T-cell (primary cell): ENCODE results near the gene GPR183. TPM values are rescaled to one million over a fixed set of nuclear protein-coding genes. Genes with fewer than 3 reads are reported as not detected.
A peak's percentile ranks its signal among the peaks of the same experiment; 100 is the strongest.

Experiments
- ATAC-seq, 4 experiments: fragments of 200-7000 bp in 3 of 4; fragments of 150-1000 bp in 1 of 4; cut with Tn5 transposase; replicated peaks in 1 of 4; 1 replicate in 3 of 4; 2 replicates in 1 of 4; pipeline ENCODE4 v1.10.0; 2021; ENCODE audit warnings: moderate library complexity in 3 of 4, mild to moderate bottlenecking in 2 of 4, moderate number of reproducible peaks in 1 of 4
- CTCF ChIA-PET, 2 donors: fragments of 300-600 bp; sonication (Branson Sonifier 250); formaldehyde crosslinking; loops; one replicate each; lab custom pipeline; 2022; ENCODE audit warnings: antibody characterized with exemption in 2 of 2; lab: Charles Lee
- POLR2A ChIA-PET, 2 donors: fragments of 300-600 bp; sonication (Branson Sonifier 250); formaldehyde crosslinking; loops; one replicate each; lab custom pipeline; 2022; ENCODE audit warnings: antibody characterized with exemption in 2 of 2; lab: Charles Lee
- DNase-seq, 35 experiments: peaks; one replicate each; pipeline versions ENCODE4 v3.0.0 to v3.0.0-alpha.2; 2013 to 2023
- H3K27ac ChIP-seq: one replicate; pipeline ENCODE4 v1.5.1; 2013; ENCODE audit warnings: low read length
- H3K27me3 ChIP-seq, 2 experiments: replicated peaks in 1 of 2; 1 replicate in 1 of 2; 2 replicates in 1 of 2; pipeline versions ENCODE4 v1.6.1 to v1.7.0; 2013; ENCODE audit warnings: low read length in 1 of 2, mixed read lengths in 1 of 2; ENCODE audit not compliant: control insufficient read depth in 2 of 2, insufficient read depth in 2 of 2; ENCODE audit errors: extremely low read depth in 1 of 2
- H3K36me3 ChIP-seq, 2 donors: 1 replicate in 1 of 2; 2 replicates in 1 of 2; pipeline versions ENCODE4 v1.6.1 to v1.7.0; 2013; ENCODE audit warnings: low read length in 1 of 2; ENCODE audit not compliant: control insufficient read depth in 2 of 2, insufficient read depth in 1 of 2; ENCODE audit errors: extremely low read depth in 1 of 2
- H3K4me1 ChIP-seq, 2 experiments: 1 replicate in 1 of 2; 2 replicates in 1 of 2; pipeline versions ENCODE4 v1.6.1 to v1.7.0; 2013; ENCODE audit warnings: low read length in 2 of 2, mixed read lengths in 1 of 2; ENCODE audit not compliant: insufficient read depth in 2 of 2, control insufficient read depth in 1 of 2; ENCODE audit errors: extremely low read depth in 1 of 2
- H3K4me3 ChIP-seq, 2 donors: 1 replicate in 1 of 2; 2 replicates in 1 of 2; pipeline versions ENCODE4 v1.5.1 to v1.7.0; 2013; ENCODE audit warnings: mild to moderate bottlenecking in 2 of 2, low read length in 1 of 2, moderate library complexity in 1 of 2; ENCODE audit not compliant: control insufficient read depth in 1 of 2; ENCODE audit errors: extremely low read depth in 1 of 2
- H3K9me3 ChIP-seq: 2 replicates; pipeline ENCODE4 v1.7.0; 2013
- H3K27ac Mint-ChIP-seq, 2 donors: one replicate each; pipeline ENCODE4 v1.8.0; 2020 to 2021; ENCODE audit warnings: mild to moderate bottlenecking in 2 of 2, mixed read lengths in 2 of 2
- H3K27me3 Mint-ChIP-seq, 2 donors: one replicate each; pipeline ENCODE4 v1.8.0; 2021 to 2022; ENCODE audit warnings: mixed read lengths in 2 of 2
- H3K36me3 Mint-ChIP-seq: one replicate; pipeline ENCODE4 v1.8.0; 2021; ENCODE audit warnings: mixed read lengths
- H3K4me1 Mint-ChIP-seq, 3 donors: one replicate each; pipeline ENCODE4 v1.8.0; 2020 to 2022; ENCODE audit warnings: mixed read lengths in 3 of 3, mild to moderate bottlenecking in 1 of 3
- H3K4me3 Mint-ChIP-seq, 3 donors: one replicate each; pipeline ENCODE4 v1.8.0; 2020 to 2022; ENCODE audit warnings: mild to moderate bottlenecking in 3 of 3, mixed read lengths in 3 of 3, moderate library complexity in 3 of 3
- H3K9me3 Mint-ChIP-seq, 3 donors: one replicate each; pipeline ENCODE4 v1.8.0; 2020 to 2022; ENCODE audit warnings: mixed read lengths in 3 of 3
- WGBS: methylation state at CpG from one replicate; pipeline ENCODE4 v1.1.5; 2013; ENCODE audit warnings: missing lambda C conversion rate; ENCODE audit not compliant: insufficient coverage; 5-methylcytosine and 5-hydroxymethylcytosine counted together
- total RNA-seq, 35 experiments: library from RNA in 6 of 35; stranded (reverse) in 6 of 35; fragments of 120-200 nt in 1 of 35; gene quantifications; one replicate each; pipeline versions ENCODE4 v1.2.1 to v1.2.4 and lab custom pipeline; 2013 to 2026

The GPR183 gene
- total RNA-seq, 5 donors from 2014 or later (not counting 1 experiment from before 2014, with no cell fraction given): 69.9 to 152 (median 100) TPM

DNA sequence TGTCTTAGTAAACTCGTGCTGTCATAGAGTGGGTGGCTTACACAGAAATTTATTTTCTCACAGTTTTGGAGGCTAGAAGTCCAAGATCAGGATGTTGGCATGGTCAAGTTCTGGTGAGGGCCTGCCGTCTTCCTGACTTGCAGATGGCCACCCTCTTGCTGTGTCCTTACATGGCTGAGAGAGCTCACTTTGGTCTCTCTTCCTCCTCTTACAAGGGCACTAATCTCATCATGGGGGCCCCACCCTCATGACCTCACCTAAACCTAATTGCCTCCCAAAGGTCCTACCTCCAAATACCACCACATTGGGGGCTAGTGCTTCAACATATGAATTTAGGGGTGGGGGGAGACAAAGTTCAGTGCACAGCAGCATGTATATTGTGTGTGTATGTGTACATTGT, 34.7 kb downstream of the GPR183 start:
- Histone ChIP-seq H3K4me1 (peaks cover 36 to 48% of the 10 kb centered on the region in 2 experiments), H3K27ac (peak overlapping the region; percentile 87), H3K27me3 (no peaks in the 10 kb centered on the region), H3K9me3 (no peaks in the 10 kb centered on the region), H3K4me3 (no peak overlapping the region), H3K36me3 (peaks cover 0 to 9% of the 10 kb centered on the region in 2 donors)
- Mint-ChIP-seq H3K27me3 (no peaks in the 10 kb centered on the region), H3K27ac (peak overlapping the region; percentile 84 to 87), H3K4me3 (no peak overlapping the region), H3K9me3 (peaks cover 0 to 10% (median 0%) of the 10 kb centered on the region in 3 donors), H3K36me3 (peaks cover 29% of the 10 kb centered on the region), H3K4me1 (peaks cover 77 to 79% (median 79%) of the 10 kb centered on the region in 3 donors)
- ChIA-PET CTCF (interaction anchor here (0.6 to 11.0 kb wide), 26 partner anchors 8 to 168 kb away, joined by 3 to 107 read pairs (median 4); partner anchors contain the start of genes GPR18 (in 1 of the 2) and GPR183 (in 1 of the 2)), POLR2A (interaction anchor here (0.6 to 2.1 kb wide), 8 partner anchors 10 to 125 kb away, joined by 3 to 15 read pairs (median 4); no protein-coding TSS in a partner anchor)
- DNase-seq (no peak), ATAC-seq (no peak)
- 86% methylated on average over 1 of the region's 2 CpGs for WGBS

DNA sequence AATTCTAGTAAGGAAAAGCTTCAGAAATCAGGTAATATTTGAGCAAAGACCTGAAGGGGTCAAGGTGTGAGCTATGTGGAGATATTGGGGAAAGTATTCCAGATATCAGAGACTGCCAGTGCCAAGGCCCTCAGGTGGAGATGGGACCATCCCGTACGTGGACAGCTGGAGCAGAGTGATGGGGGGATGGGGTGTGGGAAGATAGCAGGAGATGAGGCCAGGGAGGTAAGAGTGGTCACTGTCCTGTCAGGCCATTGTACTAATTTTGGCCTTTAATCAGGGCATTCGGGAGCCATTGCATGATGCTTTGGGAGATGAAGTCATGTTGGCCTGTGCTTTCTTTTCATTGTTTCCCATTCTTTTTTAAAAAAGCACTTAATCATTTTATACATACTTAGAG, 36.0 kb downstream of the GPR183 start:
- ChIA-PET CTCF (interaction anchor here (0.7 to 11.0 kb wide), 29 partner anchors 10 to 169 kb away, joined by 3 to 246 read pairs (median 5); partner anchors contain the start of genes GPR18 (in 1 of the 2) and GPR183 (in 1 of the 2)), POLR2A (interaction anchor here (0.6 to 3.3 kb wide), 14 partner anchors 9 to 232 kb away, joined by 3 to 19 read pairs (median 4); partner anchors contain the start of gene GPR18 (in 1 of the 2))
- DNase-seq (no peak), ATAC-seq (no peak)
- Histone ChIP-seq H3K36me3 (peaks cover 0 to 9% of the 10 kb centered on the region in 2 donors), H3K27ac (peak overlapping the region; percentile 87), H3K9me3 (no peaks in the 10 kb centered on the region), H3K4me1 (peaks cover 33 to 39% of the 10 kb centered on the region in 2 experiments), H3K27me3 (no peaks in the 10 kb centered on the region), H3K4me3 (no peak overlapping the region)
- peaks cover 0 to 10% (median 0%) of the 10 kb centered on the region in 3 donors for H3K9me3 Mint-ChIP-seq
- peaks cover 67 to 68% (median 67%) of the 10 kb centered on the region in 3 donors for H3K4me1 Mint-ChIP-seq
- peaks cover 28% of the 10 kb centered on the region for H3K36me3 Mint-ChIP-seq
- no peak overlapping the region for H3K4me3 Mint-ChIP-seq
- peak overlapping the region; percentile 84 to 87 for H3K27ac Mint-ChIP-seq
- WGBS: 94% methylated on average over 2 of the region's 3 CpGs
- no peaks in the 10 kb centered on the region for H3K27me3 Mint-ChIP-seq

DNA sequence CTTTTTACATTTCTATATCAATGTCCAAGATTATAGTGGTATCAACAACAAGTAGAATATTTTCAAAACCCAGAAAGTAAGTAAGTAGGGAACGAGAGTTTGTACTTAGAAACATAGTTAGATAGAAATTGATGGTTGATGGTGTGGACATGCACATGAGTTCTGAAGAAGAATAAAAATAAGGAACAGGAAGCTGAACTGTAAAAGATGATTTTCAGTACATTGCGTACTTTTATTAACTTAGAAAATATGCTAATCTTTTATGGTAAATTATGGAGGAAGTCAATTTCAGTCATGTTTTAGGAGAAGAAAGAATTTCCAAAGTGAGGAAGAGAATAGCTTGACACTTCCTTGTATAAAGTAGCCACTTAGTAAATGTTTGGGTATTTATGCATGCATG, 36.7 kb downstream of the GPR183 start:
- Mint-ChIP-seq H3K36me3 (peaks cover 25% of the 10 kb centered on the region), H3K4me1 (peaks cover 63 to 65% (median 64%) of the 10 kb centered on the region in 3 donors), H3K4me3 (no peak overlapping the region), H3K9me3 (peaks cover 0 to 10% (median 0%) of the 10 kb centered on the region in 3 donors), H3K27ac (peak overlapping the region; percentile 84 to 87), H3K27me3 (no peaks in the 10 kb centered on the region)
- Histone ChIP-seq H3K27me3 (no peaks in the 10 kb centered on the region), H3K36me3 (peaks cover 0 to 5% of the 10 kb centered on the region in 2 donors), H3K4me3 (no peak overlapping the region), H3K4me1 (peaks cover 27 to 33% of the 10 kb centered on the region in 2 experiments), H3K27ac (peak overlapping the region; percentile 87), H3K9me3 (no peaks in the 10 kb centered on the region)
- CTCF ChIA-PET: interaction anchor here (0.6 to 11.0 kb wide), 59 partner anchors 11 to 273 kb away, joined by 3 to 246 read pairs (median 6); partner anchors contain the start of genes GPR18 (in 1 of the 2), GPR183 (in 1 of the 2) and UBAC2 (in 1 of the 2)
- no peak for ATAC-seq
- POLR2A ChIA-PET: interaction anchor here (0.6 to 3.3 kb wide), 15 partner anchors 10 to 167 kb away, joined by 3 to 19 read pairs (median 5); partner anchors contain the start of genes GPR18 (in 1 of the 2), GPR183 (in 1 of the 2) and UBAC2 (in 1 of the 2)
- no peak for DNase-seq
- no CpG with 5 or more reads among the region's 2 CpGs for WGBS

DNA sequence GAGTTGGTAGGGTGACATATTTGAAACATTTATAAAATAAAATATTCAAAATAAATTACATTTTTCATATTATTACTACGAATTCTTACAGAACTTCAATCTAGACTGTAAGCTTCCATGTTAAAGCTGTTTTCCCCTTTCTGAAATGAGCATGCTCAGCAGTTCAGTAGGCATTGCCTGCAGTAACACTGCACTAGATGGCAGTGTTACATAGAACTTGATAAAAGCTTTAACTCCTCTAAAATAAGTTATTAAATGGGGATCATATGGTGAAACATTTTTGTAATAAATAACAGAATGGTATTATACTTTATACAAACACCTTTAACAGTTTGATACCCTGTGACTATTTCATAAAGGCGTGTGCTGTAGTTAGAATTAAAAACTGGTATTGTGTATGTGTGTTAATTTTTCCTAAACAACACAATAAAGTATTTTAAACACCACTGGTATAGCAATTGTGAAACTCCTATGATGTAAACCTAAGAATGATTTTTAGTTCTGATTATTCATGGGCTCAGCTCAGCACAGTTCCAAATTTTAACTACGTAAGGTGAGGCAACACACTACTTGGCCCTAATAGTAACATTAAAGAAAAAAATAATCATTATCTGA, 37.5 kb downstream of the GPR183 start:
- ChIA-PET POLR2A (interaction anchor here (0.6 to 3.3 kb wide), 20 partner anchors 11 to 337 kb away, joined by 3 to 19 read pairs (median 3); partner anchors contain the start of genes GPR183 (in 1 of the 2) and UBAC2 (in 1 of the 2)), CTCF (interaction anchor here (0.6 to 11.0 kb wide), 99 partner anchors 9 to 406 kb away, joined by 3 to 246 read pairs (median 5); partner anchors contain the start of genes GPR18 (in 2 of the 2), CLYBL (in 1 of the 2), GPR183 (in 1 of the 2) and UBAC2 (in 1 of the 2))
- Mint-ChIP-seq H3K9me3 (peaks cover 0 to 10% (median 0%) of the 10 kb centered on the region in 3 donors), H3K27me3 (no peaks in the 10 kb centered on the region), H3K27ac (peak overlapping the region; percentile 84 to 87), H3K4me1 (peaks cover 63 to 65% (median 64%) of the 10 kb centered on the region in 3 donors), H3K4me3 (no peak overlapping the region), H3K36me3 (peaks cover 20% of the 10 kb centered on the region)
- ATAC-seq (peak; percentile 66 to 81 (median 70)), DNase-seq (peak in 16 of 35 experiments; percentile 15 to 81 (median 25))
- peaks cover 0 to 5% of the 10 kb centered on the region in 2 donors for H3K36me3 ChIP-seq
- H3K27me3 ChIP-seq: no peaks in the 10 kb centered on the region
- no CpG with 5 or more reads among the region's 3 CpGs for WGBS
- no peak overlapping the region for H3K4me3 ChIP-seq
- no peaks in the 10 kb centered on the region for H3K9me3 ChIP-seq
- peaks cover 26 to 32% of the 10 kb centered on the region in 2 experiments for H3K4me1 ChIP-seq
- H3K27ac ChIP-seq: peak overlapping the region; percentile 87

DNA sequence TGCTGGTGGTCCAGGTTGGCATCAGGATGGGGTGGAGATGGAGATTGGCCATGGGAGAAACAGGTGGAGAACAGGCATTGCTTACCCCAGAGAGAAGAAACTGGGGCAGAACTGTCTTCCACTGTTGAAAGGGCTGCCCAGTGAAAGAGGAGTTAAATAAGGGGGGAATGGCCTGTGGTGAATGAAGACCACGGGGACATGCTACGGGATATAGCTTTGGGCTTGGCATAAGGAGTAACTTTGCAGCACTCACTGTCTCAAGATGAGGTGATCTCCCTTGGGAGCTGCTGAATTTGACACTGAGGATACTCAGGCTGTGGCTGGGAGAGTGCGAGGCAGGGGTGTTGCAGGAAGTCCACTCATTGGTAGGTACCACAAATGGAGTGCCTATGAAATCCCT, 38.4 kb downstream of the GPR183 start:
- WGBS: 95% methylated on average over 3 of the region's 3 CpGs
- Mint-ChIP-seq H3K36me3 (peaks cover 19% of the 10 kb centered on the region), H3K4me1 (peaks cover 63 to 65% (median 64%) of the 10 kb centered on the region in 3 donors), H3K9me3 (peaks cover 0 to 10% (median 0%) of the 10 kb centered on the region in 3 donors), H3K4me3 (no peak overlapping the region), H3K27me3 (no peaks in the 10 kb centered on the region), H3K27ac (peak overlapping the region; percentile 30 to 67)
- Histone ChIP-seq H3K4me1 (peaks cover 34 to 35% of the 10 kb centered on the region in 2 experiments), H3K36me3 (peaks cover 0 to 5% of the 10 kb centered on the region in 2 donors), H3K4me3 (no peak overlapping the region), H3K27me3 (no peaks in the 10 kb centered on the region), H3K27ac (no peak overlapping the region), H3K9me3 (no peaks in the 10 kb centered on the region)
- ChIA-PET POLR2A (interaction anchor here (0.6 to 3.3 kb wide), 10 partner anchors 24 to 751 kb away, joined by 3 to 19 read pairs (median 6); no protein-coding TSS in a partner anchor), CTCF (interaction anchor here (0.6 to 11.0 kb wide), 64 partner anchors 9 to 405 kb away, joined by 3 to 246 read pairs (median 5); partner anchors contain the start of genes GPR18 (in 2 of the 2), CLYBL (in 1 of the 2), GPR183 (in 1 of the 2) and UBAC2 (in 1 of the 2))
- no peak for ATAC-seq
- no peak for DNase-seq
